Fibroblast of skin of right biceps (primary cell): ENCODE results near the gene TGFA.
"Not testable (repeated sequence)": the region's sequence is repeated elsewhere in the genome, so short reads cannot be mapped to it uniquely, and the experiment has no call there.

Experiments
- DNase-seq: peaks from one replicate; pipeline ENCODE4 v3.0.0-alpha.2; 2013

Gene TGFA

DNA sequence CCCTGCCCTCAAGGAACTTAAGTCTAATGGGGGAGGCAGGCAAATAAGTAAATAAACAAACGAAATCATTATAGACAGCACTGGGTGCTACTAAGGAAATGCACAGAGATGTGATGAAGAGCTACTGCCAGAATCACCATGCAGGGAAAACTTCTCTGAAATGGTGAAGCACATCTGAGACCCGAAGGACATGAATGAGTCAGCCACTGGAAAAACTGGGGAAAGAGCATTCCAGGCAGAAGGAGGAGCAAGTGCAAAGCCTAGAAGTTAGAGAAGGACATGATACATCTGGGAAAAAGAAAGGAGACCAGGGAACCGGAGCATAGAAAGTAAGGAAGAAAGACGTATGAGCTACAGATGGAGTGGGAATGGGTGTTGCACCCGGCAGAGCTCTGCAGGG, 56.8 kb downstream of the TGFA start:
- DNase-seq: no peak

- no peak for DNase-seq
Measured at GRCh38 chr2:70494293-70494886, 59.2 kb downstream of the TGFA start.

DNA sequence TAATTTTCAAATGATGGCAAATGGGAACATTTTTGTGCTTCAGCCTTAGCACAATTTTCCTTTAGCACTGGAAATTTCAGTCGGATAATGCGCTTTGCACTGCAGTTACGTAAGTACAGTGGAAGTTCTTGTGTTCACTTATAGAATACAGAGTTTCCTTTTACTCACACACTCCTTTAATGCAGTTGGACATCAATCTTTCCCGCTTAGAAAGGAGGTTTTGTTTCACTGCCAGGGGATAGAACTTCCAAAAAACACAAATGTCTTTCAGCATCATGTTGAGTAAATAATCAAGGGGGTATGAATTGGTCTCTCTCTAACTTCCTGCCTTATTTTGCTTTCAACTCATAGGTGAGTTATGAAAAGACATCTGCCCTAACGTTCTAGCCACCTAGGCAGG, 63.2 kb downstream of the TGFA start:
- no peak for DNase-seq

GRCh38 chr2:70489165-70489564, 64.5 kb downstream of the TGFA start:
- no peak for DNase-seq

DNA sequence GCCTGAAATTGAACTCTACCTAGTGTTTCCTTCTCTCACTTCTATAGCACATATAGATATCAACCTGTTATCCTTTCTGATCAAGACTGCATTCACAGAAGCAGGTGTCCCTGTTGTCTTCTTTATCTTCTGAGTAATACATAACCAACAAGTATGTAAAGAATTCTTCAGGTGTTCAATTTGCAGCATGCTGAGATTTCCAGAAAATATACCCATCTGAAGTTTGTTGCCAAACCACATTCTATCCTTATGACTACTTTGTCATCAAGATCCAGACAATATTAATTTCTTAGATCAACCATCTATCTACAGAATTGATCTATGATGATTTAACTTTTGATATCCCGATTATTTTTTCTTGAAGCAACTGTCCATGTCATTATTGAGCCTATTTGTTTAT, 69.5 kb downstream of the TGFA start:
- no peak for DNase-seq

- no peak for DNase-seq
Measured at GRCh38 chr2:70482401-70482800, 71.2 kb downstream of the TGFA start.

GRCh38 chr2:70480468-70480867, 73.2 kb downstream of the TGFA start:
- DNase-seq: no peak

- no peak for DNase-seq
Measured at GRCh38 chr2:70479816-70480215, 73.8 kb downstream of the TGFA start.

GRCh38 chr2:70477441-70477844, 76.2 kb downstream of the TGFA start:
- no peak for DNase-seq

- no peak for DNase-seq
Measured at GRCh38 chr2:70475266-70475665, 78.4 kb downstream of the TGFA start.

DNA sequence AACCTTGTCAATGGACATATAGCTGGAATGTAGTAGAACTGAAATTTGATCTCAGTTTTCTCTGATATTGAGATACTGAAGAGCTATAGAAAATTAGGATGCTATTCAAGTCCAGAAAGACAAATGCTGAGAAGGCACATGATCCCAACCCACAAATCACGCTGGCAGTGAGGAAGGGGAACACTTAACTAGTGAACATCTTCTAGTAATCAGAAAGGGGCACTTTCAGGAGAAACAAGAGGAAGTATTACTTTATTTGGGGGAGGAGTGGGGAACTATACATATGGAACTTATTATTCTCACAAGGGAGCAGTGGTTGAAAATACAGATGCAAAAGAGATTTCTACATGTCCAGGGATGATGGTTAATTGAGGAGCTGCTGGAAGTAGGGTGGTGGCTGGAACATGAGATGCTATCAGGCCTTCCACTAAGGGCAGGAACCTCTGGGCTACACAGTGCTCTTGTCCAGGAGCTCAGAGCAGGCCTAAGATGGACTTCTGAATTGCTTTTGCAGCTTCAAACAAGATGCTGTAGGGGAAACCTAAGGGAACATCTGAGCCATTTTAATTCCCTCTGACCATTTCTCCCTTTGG, 79.3 kb downstream of the TGFA start:
- DNase-seq: no peak

DNA sequence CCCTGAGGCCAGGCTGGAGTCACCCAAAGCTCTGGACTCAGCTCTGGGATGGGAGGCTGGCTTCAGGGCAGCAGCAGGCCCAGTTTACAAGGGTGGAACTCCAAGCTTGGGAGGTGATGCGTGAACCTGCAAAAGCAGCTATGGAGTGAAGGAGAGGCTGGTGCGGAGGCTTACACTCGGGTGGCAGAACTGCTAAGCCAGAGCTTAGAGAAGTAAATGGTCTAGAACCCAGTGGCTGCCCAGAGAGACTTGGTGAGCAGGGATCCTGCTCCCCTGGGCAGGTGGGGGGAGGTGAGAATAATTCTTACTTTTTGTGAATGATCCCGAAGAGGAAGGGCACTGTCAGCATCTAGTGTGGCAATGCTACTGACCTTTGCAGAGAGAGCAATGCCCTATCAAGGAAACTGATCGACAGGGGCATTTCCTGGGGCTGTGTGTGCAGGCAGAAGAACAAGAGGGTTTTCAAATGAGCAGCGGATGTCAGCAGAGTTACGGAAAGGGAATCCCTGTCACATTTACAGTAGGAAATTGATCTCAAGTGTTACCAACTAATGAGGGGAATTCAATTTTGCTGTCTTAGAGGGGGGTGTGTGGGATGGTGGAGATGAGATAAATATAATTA, 80.4 kb downstream of the TGFA start:
- DNase-seq: no peak

- DNase-seq: no peak
Measured at GRCh38 chr2:70472221-70472890, 81.3 kb downstream of the TGFA start.

DNA sequence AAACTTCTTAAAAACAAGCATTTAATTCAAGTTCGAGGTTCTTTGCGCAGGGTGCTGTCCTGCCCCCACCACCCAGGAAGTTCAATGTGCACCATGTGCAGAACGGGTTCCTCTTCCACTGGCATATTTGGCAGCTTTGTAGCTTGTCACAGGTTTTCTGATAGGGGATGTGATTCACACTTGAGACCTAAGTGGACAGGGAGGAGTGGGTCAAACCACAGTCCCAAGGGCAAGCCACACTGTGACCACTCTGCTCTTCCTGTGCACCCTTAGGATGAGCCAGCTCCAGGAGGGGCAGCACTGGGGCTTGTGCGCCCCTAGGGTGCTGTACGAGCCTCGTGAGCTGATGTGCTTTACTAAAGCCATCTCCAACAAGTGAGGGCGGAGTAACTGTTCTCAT, 82.5 kb downstream of the TGFA start:
- DNase-seq: no peak

- DNase-seq: no peak
Measured at GRCh38 chr2:70469961-70470360, 83.7 kb downstream of the TGFA start.

DNA sequence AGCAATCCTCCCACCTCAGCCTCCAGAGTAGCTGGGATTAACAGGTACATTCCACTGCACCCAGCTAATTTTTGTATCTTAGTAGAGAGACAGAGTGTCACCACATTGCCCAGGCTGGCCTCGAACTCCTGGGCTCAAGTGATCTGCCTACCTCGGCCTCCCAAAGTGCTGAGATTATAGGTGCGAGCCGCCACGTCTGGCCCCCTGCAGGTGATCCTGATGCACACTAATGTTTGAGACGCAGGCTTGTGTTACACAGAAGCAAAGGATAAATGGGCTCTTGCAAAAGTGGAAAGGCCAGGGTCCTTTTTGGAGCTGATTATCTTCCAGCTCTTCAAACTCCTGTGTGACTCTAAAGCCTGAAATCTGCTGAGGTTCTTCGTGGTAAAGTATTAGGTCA, 84.2 kb downstream of the TGFA start:
- no peak for DNase-seq

GRCh38 chr2:70468878-70469277, 84.7 kb downstream of the TGFA start:
- DNase-seq: no peak

- DNase-seq: no peak
Measured at GRCh38 chr2:70467831-70468779, 85.5 kb downstream of the TGFA start.

- no peak for DNase-seq
Measured at GRCh38 chr2:70467237-70467636, 86.4 kb downstream of the TGFA start.

DNA sequence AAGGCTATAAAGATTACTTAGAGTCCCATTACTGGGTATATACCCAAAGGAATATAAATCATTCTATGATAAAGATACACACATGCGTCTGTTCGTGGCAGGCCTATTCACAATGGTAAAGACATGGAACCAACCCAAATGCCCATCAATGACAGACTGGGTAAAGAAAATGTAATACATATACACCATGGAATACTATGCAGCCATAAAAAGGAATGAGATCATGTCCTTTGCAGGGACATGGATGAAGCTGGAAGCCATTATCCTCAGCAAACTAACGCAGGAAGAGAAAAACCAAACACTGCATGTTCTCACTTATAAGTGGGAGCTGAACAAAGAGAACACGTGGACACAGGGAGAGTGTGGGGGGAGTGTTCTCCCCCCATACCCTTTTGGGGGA, 87.0 kb downstream of the TGFA start:
- not testable (repeated sequence) for DNase-seq

DNA sequence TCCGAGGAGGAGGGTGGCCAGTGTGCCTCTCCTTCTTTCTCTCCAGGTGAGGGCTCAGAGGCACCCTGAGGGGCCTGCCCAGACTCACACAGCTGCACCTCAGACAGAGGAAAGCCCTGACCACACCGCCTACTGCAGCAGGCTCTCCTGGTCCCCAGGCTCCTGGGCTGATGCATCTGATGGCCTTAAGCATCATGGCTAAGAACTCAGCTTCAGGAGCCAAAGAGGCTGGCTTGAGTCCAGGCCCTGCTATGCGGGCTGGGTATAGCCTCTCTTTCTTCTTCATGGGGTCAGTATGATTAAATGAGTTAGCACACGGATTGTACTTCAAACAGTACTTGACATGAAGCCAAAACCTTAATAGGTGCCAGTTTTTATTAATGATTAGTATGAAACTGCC, 89.6 kb downstream of the TGFA start:
- DNase-seq: no peak

DNA sequence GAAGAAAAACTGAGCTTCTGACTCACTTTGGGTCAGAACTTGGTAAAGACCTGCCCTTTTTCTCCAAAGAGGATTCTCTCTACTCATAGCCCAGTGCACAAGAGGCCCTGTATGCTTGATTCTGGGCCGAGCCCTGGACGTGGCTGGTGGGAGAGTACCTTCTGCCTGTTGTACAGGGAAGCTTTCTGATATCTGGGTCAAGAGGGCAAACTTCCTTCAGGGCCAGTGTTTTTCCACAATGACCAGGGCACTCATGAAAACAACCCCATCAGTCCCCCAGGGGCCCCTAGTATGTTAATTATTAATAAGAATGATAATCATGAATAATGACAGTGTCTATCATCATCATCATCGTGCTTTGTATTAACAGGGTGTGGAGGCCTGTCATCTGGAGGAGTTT, 90.0 kb downstream of the TGFA start:
- no peak for DNase-seq
